ENCODE measurements around the gene SAP130.

GRCh38 chr2:128058114-128058513 lies 30.3 kb upstream of the SAP130 start:
- TF ChIP-seq, protein P1, sequence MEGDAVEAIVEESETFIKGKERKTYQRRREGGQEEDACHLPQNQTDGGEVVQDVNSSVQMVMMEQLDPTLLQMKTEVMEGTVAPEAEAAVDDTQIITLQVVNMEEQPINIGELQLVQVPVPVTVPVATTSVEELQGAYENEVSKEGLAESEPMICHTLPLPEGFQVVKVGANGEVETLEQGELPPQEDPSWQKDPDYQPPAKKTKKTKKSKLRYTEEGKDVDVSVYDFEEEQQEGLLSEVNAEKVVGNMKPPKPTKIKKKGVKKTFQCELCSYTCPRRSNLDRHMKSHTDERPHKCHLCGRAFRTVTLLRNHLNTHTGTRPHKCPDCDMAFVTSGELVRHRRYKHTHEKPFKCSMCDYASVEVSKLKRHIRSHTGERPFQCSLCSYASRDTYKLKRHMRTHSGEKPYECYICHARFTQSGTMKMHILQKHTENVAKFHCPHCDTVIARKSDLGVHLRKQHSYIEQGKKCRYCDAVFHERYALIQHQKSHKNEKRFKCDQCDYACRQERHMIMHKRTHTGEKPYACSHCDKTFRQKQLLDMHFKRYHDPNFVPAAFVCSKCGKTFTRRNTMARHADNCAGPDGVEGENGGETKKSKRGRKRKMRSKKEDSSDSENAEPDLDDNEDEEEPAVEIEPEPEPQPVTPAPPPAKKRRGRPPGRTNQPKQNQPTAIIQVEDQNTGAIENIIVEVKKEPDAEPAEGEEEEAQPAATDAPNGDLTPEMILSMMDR (conservative IDR thresholded peaks at IDR 0.05; ENCODE audit: low read length) = no peak
- TF ChIP-seq EZH2phosphoT487 (IDR thresholded peaks at IDR 0.05; ENCODE audit: borderline replicate concordance) = no peak
